Transverse colon (tissue), 4 donors: ENCODE measurements around the gene B4GALT5.

Experiments used
- CTCF ChIP-seq, 5 experiments: fragments of 200-600 bp in 3 of 5; fragments of 450-650 bp in 2 of 5; sonication (generic) in 3 of 5; IDR thresholded peaks; 1 replicate in 2 of 5; 2 replicates in 3 of 5; pipeline ENCODE4 v1.5.1; 2016 to 2017; ENCODE audit warnings: antibody characterized with exemption in 5 of 5, inconsistent platforms in 3 of 5, mild to moderate bottlenecking in 2 of 5, moderate library complexity in 1 of 5
- EP300 ChIP-seq: sonication (generic); formaldehyde crosslinking; IDR thresholded peaks from one replicate; pipeline ENCODE4 v1.6.1; 2017; ENCODE audit warnings: antibody characterized with exemption, low read depth
- POLR2A ChIP-seq: fragments of 450-650 bp; IDR thresholded peaks from one replicate; pipeline ENCODE4 v1.6.1; 2016; ENCODE audit warnings: antibody characterized with exemption, mild to moderate bottlenecking, moderate library complexity
- POLR2AphosphoS5 ChIP-seq, 3 donors: sonication (generic); formaldehyde crosslinking; IDR thresholded peaks; one replicate each; pipeline ENCODE4 v1.6.1; 2016; ENCODE audit warnings: antibody characterized with exemption in 3 of 3

- TF ChIP-seq POLR2A: no peak
- TF ChIP-seq CTCF (IDR thresholded peaks at IDR 0.05): no peak
- TF ChIP-seq EP300: no peak
- TF ChIP-seq POLR2AphosphoS5 (IDR thresholded peaks at IDR 0.05): no peak
These were observed 8.7 kb downstream of the B4GALT5 start for GRCh38 chr20:49704932-49705336.
